Measurements from ENCODE around the gene MYCBPAP.

GRCh38 chr17:50471009-50471905 is 37.0 kb upstream of the MYCBPAP start:
- no peak for TF ChIP-seq CTCF (IDR thresholded peaks at IDR 0.05)
- TF ChIP-seq POLR2A (IDR thresholded peaks at IDR 0.05) = no peak
- no peak for TF ChIP-seq POLR2AphosphoS5 (IDR thresholded peaks at IDR 0.05)
- no peak for TF ChIP-seq EP300 (IDR thresholded peaks at IDR 0.05)

All from suprapubic skin (tissue), 4 donors.